K562 (cell line): ENCODE data around the gene CEND1. TPM values are rescaled to one million over a fixed set of nuclear protein-coding genes. Genes with fewer than 3 reads are reported as not detected.

ENCODE experiments used
- BRF1 ChIP-seq: IDR thresholded peaks from 3 replicates; pipeline ENCODE4 v1.6.1; 2011; ENCODE audit warnings: borderline replicate concordance, mild to moderate bottlenecking; ENCODE audit not compliant: insufficient read length; ENCODE audit errors: extremely low read depth
- EGR1 ChIP-seq: fragments of 450-650 bp; conservative IDR thresholded peaks from 2 replicates; pipeline ENCODE4 v1.6.1; 2017; ENCODE audit warnings: mild to moderate bottlenecking
- FOXP1 ChIP-seq: sonication (generic); formaldehyde crosslinking; IDR thresholded peaks from 2 replicates; pipeline ENCODE4 v1.8.0; 2022; ENCODE audit warnings: mild to moderate bottlenecking, missing genetic modification reagents
- GABPA ChIP-seq: fragments of 200-800 bp; sonication (Bioruptor generic); conservative IDR thresholded peaks from 2 replicates; pipeline ENCODE4 v1.6.1; 2016; ENCODE audit warnings: low read depth, missing genetic modification characterization, missing compliant biosample characterization
- MTA1 ChIP-seq: fragments of 450-650 bp; IDR thresholded peaks from 2 replicates; pipeline ENCODE4 v1.6.1; 2017; ENCODE audit warnings: borderline replicate concordance
- NFATC3 ChIP-seq: fragments of 450-650 bp; IDR thresholded peaks from 2 replicates; pipeline ENCODE4 v1.6.1; 2017; ENCODE audit warnings: mild to moderate bottlenecking
- PPARD ChIP-seq: fragments of 250-450 bp; sonication (Bioruptor Pico); IDR thresholded peaks from 2 replicates; pipeline ENCODE4 v1.8.0; 2022; ENCODE audit warnings: inconsistent platforms, mild to moderate bottlenecking, moderate library complexity
- PURB ChIP-seq: sonication (generic); formaldehyde crosslinking; IDR thresholded peaks from 2 replicates; pipeline ENCODE4 v1.9.0; 2021; ENCODE audit warnings: low read depth, mild to moderate bottlenecking, missing genetic modification reagents
- RBM14 ChIP-seq: fragments of 200-400 bp; formaldehyde crosslinking; IDR thresholded peaks from 2 replicates; pipeline ENCODE4 v1.6.1; 2018; ENCODE audit warnings: low read depth, mild to moderate bottlenecking, low read length, moderate library complexity, borderline replicate concordance; ENCODE audit not compliant: insufficient read depth
- RHOXF2B ChIP-seq: fragments of 250-450 bp; sonication (Bioruptor Pico); conservative IDR thresholded peaks from 2 replicates; pipeline ENCODE4 v1.5.1; 2021
- TCF15 ChIP-seq: fragments of 250-450 bp; sonication (Bioruptor Pico); IDR thresholded peaks from 2 replicates; pipeline ENCODE4 v1.8.0; 2022; ENCODE audit warnings: moderate library complexity, mild to moderate bottlenecking, inconsistent platforms
- TEAD2 ChIP-seq: fragments of 450-650 bp; IDR thresholded peaks from 2 replicates; pipeline ENCODE4 v1.6.1; 2016; ENCODE audit warnings: missing genetic modification characterization, control low read depth, missing compliant biosample characterization
- ZBTB26 ChIP-seq: fragments of 450-650 bp; formaldehyde crosslinking; IDR thresholded peaks from 2 replicates; pipeline ENCODE4 v1.4.0; 2022; ENCODE audit warnings: missing genetic modification characterization
- ZBTB7A ChIP-seq: IDR thresholded peaks from 2 replicates; pipeline ENCODE4 v1.6.1; 2011; ENCODE audit warnings: low read depth, mild to moderate bottlenecking, low read length, moderate library complexity, borderline replicate concordance; ENCODE audit not compliant: control insufficient read depth
- polyA plus RNA-seq, 8 experiments: library from polyadenylated mRNA; depleted of rRNA in 4 of 8; stranded (reverse) in 5 of 8; unstranded in 3 of 8; fragments of >200 nt; fragmentation: Nextera tagmentation in 2 of 8; fragmentation: Illumina TruSeq in 1 of 8; extraction: Ambion mirVana in 2 of 8; extraction: Trizol in 1 of 8; gene quantifications; 2 replicates each; pipeline versions ENCODE4 v1.2.1 to v1.2.3, GENCODE V29; 2011 to 2014; ENCODE audit warnings: inconsistent platforms in 1 of 8, missing spikeins in 1 of 8
- total RNA-seq, 7 experiments: library from RNA; depleted of rRNA in 6 of 7; stranded (reverse); fragments of >200 nt in 6 of 7; fragmentation: Illumina TruSeq in 2 of 7; extraction: Trizol in 2 of 7; gene quantifications; 2 replicates each; pipeline versions ENCODE4 v1.2.1 to v1.2.3, GENCODE V29; 2011 to 2021; ENCODE audit warnings: low replicate concordance in 1 of 7
- TF ChIP-seq, protein P1 (sequence below), 2 experiments: fragments of 450-650 bp; conservative IDR thresholded peaks; 2 replicates each; pipeline ENCODE4 v1.6.1; 2017; ENCODE audit warnings: mild to moderate bottlenecking in 2 of 2, moderate library complexity in 2 of 2
- TF ChIP-seq, protein P2 (sequence below): fragments of 450-650 bp; conservative IDR thresholded peaks from 2 replicates; pipeline ENCODE4 v1.6.1; 2016; ENCODE audit warnings: missing genetic modification characterization, low read depth, mild to moderate bottlenecking, control low read depth, missing compliant biosample characterization
- TF ChIP-seq, protein P3 (sequence below): IDR thresholded peaks from 3 replicates; pipeline ENCODE4 v1.6.1; 2011; ENCODE audit warnings: borderline replicate concordance, mild to moderate bottlenecking; ENCODE audit not compliant: insufficient read length, insufficient read depth

Gene CEND1
- total and polyA plus RNA-seq, 9 of the 15 experiments (the other 6 are each of a cell fraction or from before 2014, with no cell fraction given), result 0.13 to 0.18 (median 0.16) TPM; not detected in 6

DNA sequence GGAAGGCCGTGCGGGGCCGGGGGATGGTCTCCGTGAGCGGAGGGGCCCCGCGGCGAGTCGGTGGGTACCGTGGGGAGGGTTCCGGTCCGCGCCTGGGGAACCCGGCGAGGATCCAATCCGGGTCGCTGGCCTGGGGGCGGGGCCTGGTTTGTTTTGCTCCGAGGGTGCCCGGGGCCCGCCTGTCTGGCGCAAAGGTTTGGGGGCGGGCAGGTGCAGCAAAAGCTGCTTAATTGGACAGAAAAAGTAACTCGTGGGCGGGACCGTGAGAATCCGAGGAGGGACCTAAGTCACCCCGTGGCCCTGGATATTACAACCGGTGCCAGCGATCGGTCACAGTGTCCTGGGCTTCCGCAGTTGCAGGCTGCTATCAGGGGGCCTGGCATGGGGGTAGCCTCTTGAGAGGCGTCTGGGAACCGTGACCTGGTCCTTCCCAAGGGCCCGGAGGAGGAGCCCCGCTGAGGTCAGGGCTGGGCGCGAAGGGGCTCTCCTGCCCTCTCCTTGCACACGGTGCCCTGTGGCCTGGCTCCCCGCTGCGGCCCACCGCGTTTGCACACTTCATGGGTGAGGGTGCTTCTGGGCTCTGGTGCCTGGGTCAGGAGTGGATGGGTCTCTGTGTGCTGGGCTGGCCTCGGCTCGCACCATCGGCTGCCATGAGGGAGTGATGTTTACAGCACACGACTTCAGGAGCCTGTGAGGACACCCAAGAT is 30.2 kb upstream of the CEND1 start (continued):
- TF ChIP-seq ZBTB26 (CRISPR knock-in tag) (0 out of 2 replicates have a peak, but pooled peaks have one; percentile 68), FOXP1 (CRISPR knock-in tag) (no peak), TCF15 (0 out of 2 replicates have a peak, but pooled peaks have one; percentile 43), RBM14 (peak; percentile 55; the same call in 1 of the 2 replicates), PPARD (no peak), RHOXF2B (CRISPR knock-in tag) (no peak), BRF1 (no peak), GABPA (peak; percentile 83), ZBTB7A (0 out of 2 replicates have a peak, but pooled peaks have one; percentile 12), MTA1 (no peak), TEAD2 (tag) (no peak), NFATC3 (no peak), EGR1 (peak; percentile 13; the same call in 1 of the 2 replicates), PURB (CRISPR knock-in tag) (no peak)
- TF ChIP-seq, protein P1, sequence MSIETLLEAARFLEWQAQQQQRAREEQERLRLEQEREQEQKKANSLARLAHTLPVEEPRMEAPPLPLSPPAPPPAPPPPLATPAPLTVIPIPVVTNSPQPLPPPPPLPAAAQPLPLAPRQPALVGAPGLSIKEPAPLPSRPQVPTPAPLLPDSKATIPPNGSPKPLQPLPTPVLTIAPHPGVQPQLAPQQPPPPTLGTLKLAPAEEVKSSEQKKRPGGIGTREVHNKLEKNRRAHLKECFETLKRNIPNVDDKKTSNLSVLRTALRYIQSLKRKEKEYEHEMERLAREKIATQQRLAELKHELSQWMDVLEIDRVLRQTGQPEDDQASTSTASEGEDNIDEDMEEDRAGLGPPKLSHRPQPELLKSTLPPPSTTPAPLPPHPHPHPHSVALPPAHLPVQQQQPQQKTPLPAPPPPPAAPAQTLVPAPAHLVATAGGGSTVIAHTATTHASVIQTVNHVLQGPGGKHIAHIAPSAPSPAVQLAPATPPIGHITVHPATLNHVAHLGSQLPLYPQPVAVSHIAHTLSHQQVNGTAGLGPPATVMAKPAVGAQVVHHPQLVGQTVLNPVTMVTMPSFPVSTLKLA (conservative IDR thresholded peaks at IDR 0.05), result peak; percentile 39 to 46; a peak in 2 of 4 replicates
- TF ChIP-seq, protein P2, sequence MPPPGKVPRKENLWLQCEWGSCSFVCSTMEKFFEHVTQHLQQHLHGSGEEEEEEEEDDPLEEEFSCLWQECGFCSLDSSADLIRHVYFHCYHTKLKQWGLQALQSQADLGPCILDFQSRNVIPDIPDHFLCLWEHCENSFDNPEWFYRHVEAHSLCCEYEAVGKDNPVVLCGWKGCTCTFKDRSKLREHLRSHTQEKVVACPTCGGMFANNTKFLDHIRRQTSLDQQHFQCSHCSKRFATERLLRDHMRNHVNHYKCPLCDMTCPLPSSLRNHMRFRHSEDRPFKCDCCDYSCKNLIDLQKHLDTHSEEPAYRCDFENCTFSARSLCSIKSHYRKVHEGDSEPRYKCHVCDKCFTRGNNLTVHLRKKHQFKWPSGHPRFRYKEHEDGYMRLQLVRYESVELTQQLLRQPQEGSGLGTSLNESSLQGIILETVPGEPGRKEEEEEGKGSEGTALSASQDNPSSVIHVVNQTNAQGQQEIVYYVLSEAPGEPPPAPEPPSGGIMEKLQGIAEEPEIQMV, result no peak
- TF ChIP-seq, protein P3, sequence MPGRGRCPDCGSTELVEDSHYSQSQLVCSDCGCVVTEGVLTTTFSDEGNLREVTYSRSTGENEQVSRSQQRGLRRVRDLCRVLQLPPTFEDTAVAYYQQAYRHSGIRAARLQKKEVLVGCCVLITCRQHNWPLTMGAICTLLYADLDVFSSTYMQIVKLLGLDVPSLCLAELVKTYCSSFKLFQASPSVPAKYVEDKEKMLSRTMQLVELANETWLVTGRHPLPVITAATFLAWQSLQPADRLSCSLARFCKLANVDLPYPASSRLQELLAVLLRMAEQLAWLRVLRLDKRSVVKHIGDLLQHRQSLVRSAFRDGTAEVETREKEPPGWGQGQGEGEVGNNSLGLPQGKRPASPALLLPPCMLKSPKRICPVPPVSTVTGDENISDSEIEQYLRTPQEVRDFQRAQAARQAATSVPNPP, result no peak
- TF ChIP-seq, all 486 proteins: peak for 33
